H9 (cell line): Measurements from ENCODE around the gene ENKUR. TPM values are rescaled to one million over a fixed set of nuclear protein-coding genes. Genes with fewer than 3 reads are reported as not detected.

Experiments used
- DNase-seq: peaks from one replicate; pipeline ENCODE4 v3.0.0-alpha.2; 2017
- H2AFZ ChIP-seq: one replicate; pipeline ENCODE4 v1.6.1; 2013; ENCODE audit warnings: mild to moderate bottlenecking, low read length, control low read depth, moderate library complexity
- H2AK5ac ChIP-seq: 2 replicates; pipeline ENCODE4 v1.6.1; 2013; ENCODE audit warnings: low read length, control low read depth, mixed read lengths; ENCODE audit not compliant: insufficient read length
- H2BK120ac ChIP-seq: one replicate; pipeline ENCODE4 v1.6.1; 2013; ENCODE audit warnings: low read depth, mild to moderate bottlenecking, low read length, control low read depth, inconsistent platforms; ENCODE audit not compliant: poor library complexity, severe bottlenecking
- H2BK12ac ChIP-seq: 2 replicates; pipeline ENCODE4 v1.6.1; 2013; ENCODE audit warnings: low read length, control low read depth, mixed read lengths, low read depth; ENCODE audit not compliant: insufficient read length
- H2BK15ac ChIP-seq: 2 replicates; pipeline ENCODE4 v1.6.1; 2013; ENCODE audit warnings: low read depth, low read length, control low read depth
- H2BK20ac ChIP-seq: one replicate; pipeline ENCODE4 v1.6.1; 2013; ENCODE audit warnings: low read depth, mild to moderate bottlenecking, low read length, control low read depth, inconsistent platforms; ENCODE audit not compliant: poor library complexity, severe bottlenecking
- H2BK5ac ChIP-seq: 2 replicates; pipeline ENCODE4 v1.6.1; 2013; ENCODE audit warnings: low read length, control low read depth, mixed read lengths; ENCODE audit not compliant: insufficient read length
- H3K14ac ChIP-seq: 2 replicates; pipeline ENCODE4 v1.6.1; 2013; ENCODE audit warnings: low read length, control low read depth; ENCODE audit not compliant: insufficient read depth
- H3K18ac ChIP-seq: 2 replicates; pipeline ENCODE4 v1.6.1; 2013; ENCODE audit warnings: low read depth, mild to moderate bottlenecking, mixed read lengths, low read length, control low read depth; ENCODE audit not compliant: insufficient read length
- H3K23ac ChIP-seq: 2 replicates; pipeline ENCODE4 v1.6.1; 2013; ENCODE audit warnings: low read length, control low read depth, mixed read lengths, low read depth; ENCODE audit not compliant: insufficient read length
- H3K23me2 ChIP-seq: 2 replicates; pipeline ENCODE4 v1.6.1; 2013; ENCODE audit warnings: low read depth, mild to moderate bottlenecking, mixed read lengths, low read length, control low read depth; ENCODE audit not compliant: insufficient read length, poor library complexity, severe bottlenecking
- H3K27ac ChIP-seq: 2 replicates; pipeline ENCODE4 v1.5.1; 2013; ENCODE audit warnings: low read length, control low read depth, mixed read lengths, low read depth; ENCODE audit not compliant: insufficient read length
- H3K27me3 ChIP-seq: 2 replicates; pipeline ENCODE4 v1.6.1; 2013; ENCODE audit warnings: low read length, control low read depth, inconsistent platforms; ENCODE audit not compliant: insufficient read depth
- H3K4ac ChIP-seq: 2 replicates; pipeline ENCODE4 v1.6.1; 2013; ENCODE audit warnings: low read depth, mild to moderate bottlenecking, control low read depth, inconsistent platforms, low read length, moderate library complexity
- H3K4me1 ChIP-seq: 2 replicates; pipeline ENCODE4 v1.6.1; 2013; ENCODE audit warnings: low read length, control low read depth, inconsistent platforms; ENCODE audit not compliant: insufficient read depth
- H3K4me2 ChIP-seq: 2 replicates; pipeline ENCODE4 v1.6.1; 2013; ENCODE audit warnings: low read length, control low read depth, mixed read lengths; ENCODE audit not compliant: insufficient read length, insufficient read depth
- H3K56ac ChIP-seq: 2 replicates; pipeline ENCODE4 v1.6.1; 2013; ENCODE audit warnings: low read depth, mild to moderate bottlenecking, mixed read lengths, low read length, control low read depth; ENCODE audit not compliant: insufficient read length
- H3K79me1 ChIP-seq: 2 replicates; pipeline ENCODE4 v1.6.1; 2013; ENCODE audit warnings: low read depth, mild to moderate bottlenecking, moderate library complexity, low read length, control low read depth, inconsistent platforms; ENCODE audit not compliant: insufficient read depth, poor library complexity, severe bottlenecking
- H3K79me2 ChIP-seq: 2 replicates; pipeline ENCODE4 v1.6.1; 2013; ENCODE audit warnings: low read length, control low read depth, inconsistent platforms; ENCODE audit not compliant: insufficient read depth
- H3K9ac ChIP-seq: 2 replicates; pipeline ENCODE4 v1.6.1; 2013; ENCODE audit warnings: low read length, control low read depth, mixed read lengths; ENCODE audit not compliant: insufficient read length; ENCODE audit errors: extremely low read depth
- H3K9me3 ChIP-seq: one replicate; pipeline ENCODE4 v1.6.1; 2013; ENCODE audit warnings: low read depth, low read length, inconsistent platforms; ENCODE audit not compliant: control insufficient read depth
- H3T11ph ChIP-seq: one replicate; pipeline ENCODE4 v1.6.1; 2013; ENCODE audit warnings: mild to moderate bottlenecking, low read length, control low read depth, inconsistent platforms
- H4K20me1 ChIP-seq: one replicate; pipeline ENCODE4 v1.6.1; 2013; ENCODE audit not compliant: control insufficient read depth, insufficient read length, insufficient read depth
- H4K5ac ChIP-seq: 2 replicates; pipeline ENCODE4 v1.6.1; 2013; ENCODE audit warnings: low read depth, mild to moderate bottlenecking, mixed read lengths, low read length, control low read depth; ENCODE audit not compliant: insufficient read length
- H4K8ac ChIP-seq: replicated peaks from 2 replicates; pipeline ENCODE4 v1.6.1; 2013; ENCODE audit warnings: low read length, control low read depth, mixed read lengths, low read depth; ENCODE audit not compliant: insufficient read length
- H4K91ac ChIP-seq: 2 replicates; pipeline ENCODE4 v1.6.1; 2013; ENCODE audit warnings: low read depth, mild to moderate bottlenecking, moderate library complexity, mixed read lengths, low read length, control low read depth; ENCODE audit not compliant: insufficient read length
- H3K27ac Mint-ChIP-seq, 3 experiments: 2 replicates in 2 of 3; 3 replicates in 1 of 3; pipeline ENCODE4 v1.8.0; 2020 to 2021; ENCODE audit warnings: mixed read lengths in 3 of 3, mild to moderate bottlenecking in 1 of 3, moderate library complexity in 1 of 3
- H3K27me3 Mint-ChIP-seq: 2 replicates; pipeline ENCODE4 v1.8.0; 2021; ENCODE audit warnings: low read depth, mild to moderate bottlenecking, moderate library complexity, mixed read lengths
- H3K36me3 Mint-ChIP-seq, 3 experiments: 2 replicates in 2 of 3; 3 replicates in 1 of 3; pipeline ENCODE4 v1.8.0; 2020 to 2021; ENCODE audit warnings: low read depth in 3 of 3, mixed read lengths in 3 of 3; ENCODE audit not compliant: insufficient read depth in 1 of 3
- H3K4me1 Mint-ChIP-seq, 2 experiments: 2 replicates each; pipeline ENCODE4 v1.8.0; 2020; ENCODE audit warnings: mixed read lengths in 2 of 2
- H3K4me3 Mint-ChIP-seq, 2 experiments: 2 replicates in 1 of 2; 3 replicates in 1 of 2; pipeline ENCODE4 v1.8.0; 2020 to 2021; ENCODE audit warnings: mild to moderate bottlenecking in 2 of 2, mixed read lengths in 2 of 2, moderate library complexity in 1 of 2
- H3K9me3 Mint-ChIP-seq, 2 experiments: 2 replicates in 1 of 2; 3 replicates in 1 of 2; pipeline ENCODE4 v1.8.0; 2020; ENCODE audit warnings: mild to moderate bottlenecking in 2 of 2, mixed read lengths in 2 of 2, moderate library complexity in 1 of 2
- WGBS: extraction: QIAGEN DNeasy Blood & Tissue Kit; methylation state at CpG from one replicate; pipeline ENCODE4 v1.1.7; 2013; ENCODE audit warnings: missing lambda C conversion rate, low lambda C conversion rate, mixed read lengths; ENCODE audit not compliant: insufficient read length; ENCODE audit errors: extremely low coverage; 5-methylcytosine and 5-hydroxymethylcytosine counted together
- total RNA-seq: library from RNA; stranded (reverse); gene quantifications from 2 replicates; pipeline ENCODE4 v1.2.1, GENCODE V29; 2021
- TF ChIP-seq, protein P1 (sequence below): fragments of 200-600 bp; sonication (generic); conservative IDR thresholded peaks from 3 replicates; pipeline ENCODE4 v1.8.0; 2021; ENCODE audit warnings: antibody characterized with exemption, mild to moderate bottlenecking

The ENKUR gene
- total RNA-seq, 1 experiment from 2014 or later, result not detected

DNA sequence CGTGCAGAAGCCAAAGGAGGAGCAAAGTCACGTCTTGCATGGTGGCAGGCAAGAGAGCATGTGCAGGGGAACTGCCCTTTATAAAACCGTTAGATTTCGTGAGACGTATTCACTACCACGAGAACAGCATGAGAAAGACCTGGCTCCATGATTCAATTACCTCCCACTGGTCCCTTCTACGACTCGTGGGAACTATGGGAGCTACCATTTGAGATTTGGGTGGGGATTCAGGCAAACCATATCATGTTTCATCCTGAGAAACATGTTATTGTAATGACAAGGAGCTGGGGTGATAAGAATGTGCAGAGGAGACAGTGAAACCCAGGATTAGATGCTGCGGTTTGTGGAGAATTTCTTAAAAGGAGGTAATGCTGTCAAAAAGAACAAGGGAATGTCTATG is 34.4 kb upstream of the ENKUR start:
- Mint-ChIP-seq H3K9me3 (peaks cover 0 to 2% of the 10 kb centered on the region in 2 experiments; a peak in 2 of 5 replicates), H3K27ac (no peak overlapping the region), H3K4me3 (no peak overlapping the region), H3K27me3 (peaks cover 2% of the 10 kb centered on the region), H3K4me1 (peaks cover 3% of the 10 kb centered on the region in 2 experiments; a peak in 3 of 4 replicates), H3K36me3 (peaks cover 0 to 2% (median 0%) of the 10 kb centered on the region in 3 experiments; a peak in 1 of 7 replicates)
- Histone ChIP-seq H3T11ph (no peak overlapping the region), H4K5ac (no peak overlapping the region), H3K9me3 (no peaks in the 10 kb centered on the region), H3K27ac (no peak overlapping the region), H3K23ac (no peak overlapping the region), H4K8ac (no peak overlapping the region), H2AFZ (no peak overlapping the region), H2BK15ac (no peak overlapping the region), H4K91ac (no peak overlapping the region), H2BK20ac (no peak overlapping the region), H3K4ac (no peak overlapping the region), H3K27me3 (no peaks in the 10 kb centered on the region), H2BK12ac (no peak overlapping the region), H3K4me2 (no peak overlapping the region), H2BK120ac (no peak overlapping the region), H3K18ac (no peak overlapping the region), H3K4me1 (no peaks in the 10 kb centered on the region), H3K14ac (no peak overlapping the region), H2AK5ac (no peak overlapping the region), H3K9ac (no peak overlapping the region), H2BK5ac (no peak overlapping the region), H4K20me1 (no peaks in the 10 kb centered on the region), H3K23me2 (no peaks in the 10 kb centered on the region), H3K56ac (no peak overlapping the region), H3K79me1 (no peaks in the 10 kb centered on the region), H3K79me2 (no peaks in the 10 kb centered on the region)
- TF ChIP-seq, protein P1, sequence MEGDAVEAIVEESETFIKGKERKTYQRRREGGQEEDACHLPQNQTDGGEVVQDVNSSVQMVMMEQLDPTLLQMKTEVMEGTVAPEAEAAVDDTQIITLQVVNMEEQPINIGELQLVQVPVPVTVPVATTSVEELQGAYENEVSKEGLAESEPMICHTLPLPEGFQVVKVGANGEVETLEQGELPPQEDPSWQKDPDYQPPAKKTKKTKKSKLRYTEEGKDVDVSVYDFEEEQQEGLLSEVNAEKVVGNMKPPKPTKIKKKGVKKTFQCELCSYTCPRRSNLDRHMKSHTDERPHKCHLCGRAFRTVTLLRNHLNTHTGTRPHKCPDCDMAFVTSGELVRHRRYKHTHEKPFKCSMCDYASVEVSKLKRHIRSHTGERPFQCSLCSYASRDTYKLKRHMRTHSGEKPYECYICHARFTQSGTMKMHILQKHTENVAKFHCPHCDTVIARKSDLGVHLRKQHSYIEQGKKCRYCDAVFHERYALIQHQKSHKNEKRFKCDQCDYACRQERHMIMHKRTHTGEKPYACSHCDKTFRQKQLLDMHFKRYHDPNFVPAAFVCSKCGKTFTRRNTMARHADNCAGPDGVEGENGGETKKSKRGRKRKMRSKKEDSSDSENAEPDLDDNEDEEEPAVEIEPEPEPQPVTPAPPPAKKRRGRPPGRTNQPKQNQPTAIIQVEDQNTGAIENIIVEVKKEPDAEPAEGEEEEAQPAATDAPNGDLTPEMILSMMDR, result no peak
- WGBS, result no CpG with 5 or more reads among the region's 9 CpGs
- no peak for DNase-seq
